ENCODE results near the gene LPCAT1. TPM values are rescaled to one million over a fixed set of nuclear protein-coding genes. Genes with fewer than 3 reads are reported as not detected.
"Not testable (repeated sequence)": the region's sequence is repeated elsewhere in the genome, so short reads cannot be mapped to it uniquely, and the experiment has no call there.

Gene LPCAT1
- total RNA-seq, 6 experiments from 2014 or later, result 37.5 to 53.5 (median 44.1) TPM

DNA sequence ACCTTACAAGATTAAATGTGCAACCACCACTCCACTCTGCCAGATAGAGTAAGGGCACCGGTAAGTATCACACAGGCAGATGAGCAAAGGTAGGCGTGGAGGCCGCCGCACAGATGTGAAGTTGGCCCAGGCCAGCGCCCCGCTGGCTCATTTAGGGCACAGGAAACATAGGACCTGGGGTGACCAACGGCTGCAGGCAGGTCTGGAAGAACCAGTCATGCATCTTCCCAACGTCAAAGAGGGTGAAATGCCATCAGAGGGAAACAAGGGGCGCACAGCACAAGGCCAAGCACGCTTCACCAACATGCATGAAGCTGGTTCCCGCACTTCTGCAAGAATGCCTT, 46.8 kb downstream of the LPCAT1 start:
- Mint-ChIP-seq H3K4me3 (no peak overlapping the region), H3K27ac (no peak overlapping the region), H3K36me3 (ENCODE audit: low read depth) (peaks cover 21% of the 10 kb centered on the region), H3K9me3 (no peaks in the 10 kb centered on the region), H3K4me1 (ENCODE audit: low read depth) (no peaks in the 10 kb centered on the region), H3K27me3 (ENCODE audit: insufficient read depth) (peaks cover 5% of the 10 kb centered on the region)
- TF ChIP-seq, protein P1, sequence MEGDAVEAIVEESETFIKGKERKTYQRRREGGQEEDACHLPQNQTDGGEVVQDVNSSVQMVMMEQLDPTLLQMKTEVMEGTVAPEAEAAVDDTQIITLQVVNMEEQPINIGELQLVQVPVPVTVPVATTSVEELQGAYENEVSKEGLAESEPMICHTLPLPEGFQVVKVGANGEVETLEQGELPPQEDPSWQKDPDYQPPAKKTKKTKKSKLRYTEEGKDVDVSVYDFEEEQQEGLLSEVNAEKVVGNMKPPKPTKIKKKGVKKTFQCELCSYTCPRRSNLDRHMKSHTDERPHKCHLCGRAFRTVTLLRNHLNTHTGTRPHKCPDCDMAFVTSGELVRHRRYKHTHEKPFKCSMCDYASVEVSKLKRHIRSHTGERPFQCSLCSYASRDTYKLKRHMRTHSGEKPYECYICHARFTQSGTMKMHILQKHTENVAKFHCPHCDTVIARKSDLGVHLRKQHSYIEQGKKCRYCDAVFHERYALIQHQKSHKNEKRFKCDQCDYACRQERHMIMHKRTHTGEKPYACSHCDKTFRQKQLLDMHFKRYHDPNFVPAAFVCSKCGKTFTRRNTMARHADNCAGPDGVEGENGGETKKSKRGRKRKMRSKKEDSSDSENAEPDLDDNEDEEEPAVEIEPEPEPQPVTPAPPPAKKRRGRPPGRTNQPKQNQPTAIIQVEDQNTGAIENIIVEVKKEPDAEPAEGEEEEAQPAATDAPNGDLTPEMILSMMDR (IDR thresholded peaks at IDR 0.05), result no peak
- DNase-seq, result no peak

DNA sequence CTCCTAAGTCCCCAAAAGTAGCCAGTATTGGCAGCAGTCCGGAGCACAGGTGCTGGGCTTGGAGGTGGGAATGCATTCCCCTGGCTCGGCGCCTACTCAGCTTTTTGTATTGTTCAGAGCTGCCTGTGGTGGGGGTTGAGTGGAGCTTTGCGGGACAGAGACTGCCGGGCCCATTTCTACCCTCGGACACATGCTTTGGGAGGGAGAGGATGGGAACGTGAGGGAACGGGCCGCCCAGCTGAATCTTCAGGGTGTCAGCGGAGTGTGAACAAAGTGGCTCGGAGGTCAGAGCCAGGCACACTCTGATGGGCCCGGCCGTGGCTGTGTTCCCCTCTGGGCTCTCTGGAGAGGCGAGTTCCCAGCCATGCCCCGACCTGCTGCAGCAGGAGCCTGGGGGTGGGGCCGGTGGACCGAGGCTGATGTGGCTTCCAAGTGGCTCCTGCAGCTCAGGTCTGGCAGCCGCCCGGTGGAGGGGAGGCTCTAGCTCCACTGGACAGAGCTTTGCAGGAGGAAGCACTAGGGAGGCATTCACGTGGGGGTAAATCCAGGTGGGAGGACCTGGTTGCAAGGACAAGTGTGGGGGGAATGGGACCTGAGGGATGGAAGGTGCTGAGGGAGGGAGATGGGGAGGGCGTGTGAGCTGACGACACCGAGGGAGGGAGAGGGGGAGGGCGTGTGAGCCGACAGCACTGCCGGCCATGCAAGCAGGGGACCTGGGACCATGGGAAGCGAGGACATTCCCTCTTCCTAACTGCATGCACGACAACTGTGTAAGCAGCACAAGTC, 47.4 kb downstream of the LPCAT1 start:
- H3K27me3 Mint-ChIP-seq (ENCODE audit: insufficient read depth), result peaks cover 5% of the 10 kb centered on the region
- H3K4me1 Mint-ChIP-seq (ENCODE audit: low read depth), result no peaks in the 10 kb centered on the region
- no peak overlapping the region for H3K27ac Mint-ChIP-seq
- no peak overlapping the region for H3K4me3 Mint-ChIP-seq
- peaks cover 25% of the 10 kb centered on the region for H3K36me3 Mint-ChIP-seq (ENCODE audit: low read depth)
- no peaks in the 10 kb centered on the region for H3K9me3 Mint-ChIP-seq
- TF ChIP-seq, protein P1 (IDR thresholded peaks at IDR 0.05), result no peak
- DNase-seq, result no peak

DNA sequence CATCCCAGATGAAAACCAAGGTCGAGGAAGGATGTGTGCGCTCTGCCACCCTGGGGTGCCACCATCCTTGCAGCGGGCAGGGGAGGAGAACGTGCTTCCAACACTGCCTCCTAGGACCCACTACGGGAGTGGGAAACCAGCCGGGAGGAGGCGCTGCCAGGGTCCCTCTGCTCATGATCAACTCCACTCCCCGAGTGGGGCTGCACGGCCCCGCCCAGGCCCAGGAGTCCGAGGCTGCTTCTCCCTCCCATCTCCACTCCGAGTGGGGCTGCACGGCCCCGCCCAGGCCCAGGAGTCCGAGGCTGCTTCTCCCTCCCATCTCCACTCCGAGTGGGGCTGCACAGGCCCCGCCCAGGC, 48.2 kb downstream of the LPCAT1 start:
- DNase-seq; H3K27ac Mint-ChIP-seq; H3K9me3 Mint-ChIP-seq; H3K4me3 Mint-ChIP-seq; H3K4me1 Mint-ChIP-seq (ENCODE audit: low read depth); H3K27me3 Mint-ChIP-seq (ENCODE audit: insufficient read depth): not testable (repeated sequence)
- H3K36me3 Mint-ChIP-seq (ENCODE audit: low read depth), result peaks cover 21% of the 10 kb centered on the region

DNA sequence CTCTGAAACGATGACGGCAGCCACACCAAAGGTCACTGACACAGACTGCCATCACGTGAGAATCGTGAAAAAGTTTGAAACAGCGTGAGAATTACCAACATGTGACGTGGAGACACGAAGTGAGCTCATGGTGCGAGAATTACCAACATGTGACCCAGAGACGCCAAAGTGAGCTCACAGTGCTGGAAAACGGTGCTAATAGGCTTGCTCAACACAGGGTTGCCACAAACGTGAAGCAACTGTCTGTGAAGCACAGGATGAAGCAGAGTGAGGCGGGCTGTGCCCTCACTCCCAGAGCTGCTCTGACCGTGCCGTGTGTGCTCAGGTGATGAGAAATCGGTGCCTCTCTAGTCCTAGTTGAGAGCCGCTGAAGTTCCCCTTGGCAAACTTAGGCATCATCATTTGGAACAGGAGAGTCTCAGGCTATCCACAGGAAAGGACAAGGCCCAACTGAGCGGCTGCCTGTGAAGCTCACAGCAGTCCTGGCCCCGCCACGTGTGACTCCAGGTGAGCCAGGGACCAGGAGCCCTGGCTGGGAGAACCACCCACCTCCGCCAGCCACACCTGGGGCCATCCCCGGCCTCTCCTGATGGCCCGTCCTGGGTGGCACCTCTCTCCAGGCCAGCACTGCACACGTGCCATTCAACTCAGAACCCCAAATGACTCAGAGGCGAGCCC, 48.8 kb downstream of the LPCAT1 start:
- Mint-ChIP-seq H3K4me1 (ENCODE audit: low read depth) (peaks cover 13% of the 10 kb centered on the region), H3K4me3 (no peak overlapping the region), H3K27me3 (ENCODE audit: insufficient read depth) (peaks cover 5% of the 10 kb centered on the region), H3K9me3 (no peaks in the 10 kb centered on the region), H3K27ac (no peak overlapping the region), H3K36me3 (ENCODE audit: low read depth) (peaks cover 18% of the 10 kb centered on the region)
- TF ChIP-seq, protein P1 (IDR thresholded peaks at IDR 0.05), result no peak
- DNase-seq, result no peak

DNA sequence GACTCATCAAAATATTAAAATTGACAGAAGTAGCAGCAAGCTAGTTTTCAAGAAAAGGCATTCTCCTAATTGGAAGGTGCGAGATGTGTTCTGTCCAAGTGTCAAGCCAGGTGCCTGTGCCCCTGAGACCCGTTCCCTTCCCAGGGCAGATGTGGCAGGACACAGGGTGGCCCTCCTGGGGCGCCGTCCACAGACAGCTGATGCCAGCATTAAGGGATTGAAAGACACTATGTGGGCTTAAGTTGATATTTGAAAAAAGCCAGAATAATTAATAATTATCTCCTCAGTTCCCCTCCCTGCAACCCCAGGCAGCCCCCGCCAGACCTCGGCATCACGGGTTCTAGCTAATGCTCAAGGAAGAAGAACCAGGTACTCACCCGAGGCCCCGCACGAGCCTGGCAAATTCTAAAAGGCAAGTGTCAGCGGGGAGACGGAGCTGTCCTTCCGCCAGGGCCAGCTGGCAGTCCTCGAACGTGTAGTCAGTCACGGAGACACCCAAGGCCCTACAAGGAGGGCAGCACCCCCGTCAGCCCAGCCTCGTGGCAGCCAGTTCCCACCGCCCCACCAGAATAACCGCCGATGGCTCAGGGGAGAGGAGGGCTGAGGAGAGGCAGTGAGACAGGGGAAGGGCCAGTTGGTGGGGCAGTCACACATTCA, 49.4 kb downstream of the LPCAT1 start:
- TF ChIP-seq, protein P1 (IDR thresholded peaks at IDR 0.05), result no peak
- H3K27me3 Mint-ChIP-seq (ENCODE audit: insufficient read depth), result peaks cover 2% of the 10 kb centered on the region
- DNase-seq, result no peak
- no peak overlapping the region for H3K4me3 Mint-ChIP-seq
- no peak overlapping the region for H3K27ac Mint-ChIP-seq
- H3K4me1 Mint-ChIP-seq (ENCODE audit: low read depth), result peaks cover 19% of the 10 kb centered on the region
- H3K9me3 Mint-ChIP-seq, result no peaks in the 10 kb centered on the region
- H3K36me3 Mint-ChIP-seq (ENCODE audit: low read depth), result peaks cover 18% of the 10 kb centered on the region

DNA sequence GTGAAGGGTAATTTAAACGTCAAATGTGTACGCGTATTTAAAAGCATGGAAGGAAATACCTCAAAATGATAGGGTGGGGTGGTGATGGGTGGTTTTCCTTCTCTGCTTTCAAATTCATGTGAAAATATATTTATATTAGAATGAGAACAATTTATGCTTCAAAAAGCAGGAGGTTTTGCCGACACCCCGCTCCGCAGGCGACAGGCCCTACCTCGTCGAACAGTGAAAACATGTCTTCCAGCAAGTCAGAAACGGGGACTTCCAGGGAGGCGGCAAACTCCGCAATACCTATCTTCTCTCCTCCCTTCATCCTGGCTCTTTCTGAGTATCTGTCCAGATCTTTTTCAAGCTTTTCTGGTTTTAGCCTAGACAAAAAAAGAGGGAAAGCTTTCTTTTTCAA, 50.0 kb downstream of the LPCAT1 start:
- no peak overlapping the region for H3K4me3 Mint-ChIP-seq
- peaks cover 18% of the 10 kb centered on the region for H3K36me3 Mint-ChIP-seq (ENCODE audit: low read depth)
- DNase-seq, result no peak
- peaks cover 19% of the 10 kb centered on the region for H3K4me1 Mint-ChIP-seq (ENCODE audit: low read depth)
- no peaks in the 10 kb centered on the region for H3K9me3 Mint-ChIP-seq
- TF ChIP-seq, protein P1 (IDR thresholded peaks at IDR 0.05), result no peak
- no peak overlapping the region for H3K27ac Mint-ChIP-seq
- peaks cover 2% of the 10 kb centered on the region for H3K27me3 Mint-ChIP-seq (ENCODE audit: insufficient read depth)
